ENCODE data around the gene MKKS.

- TF ChIP-seq ZNF592 (IDR thresholded peaks at IDR 0.05) (no peak), ZBTB33 (IDR thresholded peaks at IDR 0.05) (no peak), POLR2AphosphoS5 (IDR thresholded peaks at IDR 0.05; ENCODE audit: low read length) (no peak), CTCF (IDR thresholded peaks at IDR 0.05 in 2 of 3, conservative IDR thresholded peaks at IDR 0.05 in 1 of 3; ENCODE audit: control insufficient read depth in 2 of 3, extremely low read depth in 1 of 3, insufficient read depth in 1 of 3, low read depth in 3 of 3, low read length in 3 of 3) (no peak), PRDM15 (CRISPR knock-in tag; IDR thresholded peaks at IDR 0.05) (no peak), GATAD2B (conservative IDR thresholded peaks at IDR 0.05; ENCODE audit: low read depth) (no peak), CHD2 (IDR thresholded peaks at IDR 0.05; ENCODE audit: borderline replicate concordance, low read depth, low read length) (no peak)
These were observed 29.9 kb downstream of the MKKS start for GRCh38 chr20:10404023-10404628.

Data from GM12878 (cell line).